GF-D8 (cell line): ENCODE data around the gene TMEM234.

Experiments used
- DNase-seq: peaks from one replicate; lab custom pipeline; 2025; lab: John Stamatoyannopoulos, UW

TMEM234 gene

DNA sequence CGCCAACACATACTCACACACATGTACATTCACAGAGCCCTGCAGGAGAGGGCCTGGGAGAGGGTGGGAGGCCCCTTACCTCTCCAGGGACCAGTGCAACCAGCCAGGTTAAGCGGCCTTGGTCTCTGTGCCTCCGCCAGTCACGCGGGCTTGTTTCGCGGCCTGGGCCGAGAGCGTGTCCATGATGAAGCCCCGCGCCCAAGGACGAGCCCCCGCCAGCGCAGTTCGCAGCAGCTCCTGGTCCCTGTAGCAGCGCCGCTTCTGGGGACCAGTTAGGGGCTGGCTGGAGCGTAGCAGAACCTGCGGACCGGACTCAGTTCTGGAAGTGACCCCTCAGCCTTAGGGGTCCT lies 17.6 kb upstream of the TMEM234 start:
- no peak for DNase-seq

DNA sequence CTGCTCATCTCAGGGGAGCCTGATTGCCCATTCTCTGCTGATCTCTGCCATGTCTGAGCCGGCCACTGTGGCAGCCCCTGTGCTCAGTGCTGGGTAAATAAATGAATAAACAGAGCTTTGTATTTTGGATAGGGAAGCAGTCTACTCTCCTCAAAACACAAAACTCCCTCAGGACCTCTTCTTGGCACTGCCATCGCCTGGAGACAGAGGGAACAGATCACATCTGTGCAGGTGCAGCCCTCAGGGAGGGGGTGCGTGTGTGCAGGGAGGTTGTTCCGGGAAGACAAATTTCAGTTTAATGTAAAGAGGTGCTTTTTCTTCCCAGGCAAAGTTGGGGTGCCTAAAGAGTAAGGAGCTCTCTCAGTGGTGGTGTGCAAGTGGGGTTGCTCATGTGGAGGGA lies 17.2 kb upstream of the TMEM234 start:
- no peak for DNase-seq

GRCh38 chr1:32234792-32235191 lies 12.6 kb upstream of the TMEM234 start:
- DNase-seq, result no peak

- no peak for DNase-seq
Observed at GRCh38 chr1:32232558-32233304, 10.6 kb upstream of the TMEM234 start.

DNA sequence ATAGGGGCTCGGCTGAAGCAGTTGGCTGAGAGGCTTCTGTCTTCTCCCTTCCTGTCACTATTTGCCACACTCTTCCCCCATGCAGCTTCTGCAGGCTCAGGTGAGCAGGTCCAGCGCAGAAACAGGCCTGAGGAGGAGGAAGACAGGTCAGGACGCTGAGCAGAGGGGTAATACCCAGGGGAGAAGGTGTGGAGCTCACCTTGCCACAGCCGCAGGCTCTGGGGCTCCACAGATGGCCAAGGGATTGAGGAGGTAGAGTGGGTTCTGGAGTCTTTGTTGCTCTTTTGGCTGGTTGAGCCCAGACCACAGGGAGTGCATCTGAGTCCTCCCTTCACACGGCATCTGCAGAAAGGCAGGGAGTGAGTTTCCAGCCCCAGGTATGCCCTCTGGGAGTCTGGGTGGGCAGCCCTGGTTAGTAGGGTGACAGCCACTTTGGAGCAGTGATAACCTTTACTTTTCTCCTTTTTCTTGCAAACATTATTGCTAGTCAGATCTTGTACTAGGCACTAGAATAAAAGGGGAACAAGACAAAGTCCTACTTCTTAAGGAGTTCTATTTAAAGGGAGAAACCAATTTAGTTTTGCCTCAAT lies 9.8 kb upstream of the TMEM234 start:
- no peak for DNase-seq

DNA sequence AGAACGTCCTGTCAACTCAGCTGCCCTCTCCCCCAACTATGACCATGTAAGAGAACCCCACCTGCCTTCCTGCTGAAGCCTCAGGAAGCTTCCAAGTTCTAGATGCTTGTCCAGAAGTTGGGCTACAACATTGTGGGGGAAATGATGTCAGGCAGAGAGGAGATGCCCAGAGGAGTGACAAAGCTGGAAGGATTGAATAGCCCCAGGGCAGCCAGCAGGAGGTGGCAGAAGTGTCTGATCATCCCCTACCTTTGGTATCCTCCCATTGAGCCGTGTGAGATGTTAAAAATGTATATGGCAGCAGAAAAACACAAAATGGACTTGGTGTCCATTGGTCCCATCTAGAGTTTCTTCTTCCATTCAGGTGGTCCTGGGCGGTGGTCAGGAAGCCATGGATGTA lies 6.6 kb upstream of the TMEM234 start:
- DNase-seq, result no peak

- no peak for DNase-seq
Observed at GRCh38 chr1:32224285-32224684, 2.1 kb upstream of the TMEM234 start.

GRCh38 chr1:32223683-32224082 lies 1.5 kb upstream of the TMEM234 start:
- DNase-seq, result no peak

- no peak for DNase-seq
Observed at GRCh38 chr1:32221581-32221979, 573 bp downstream of the TMEM234 start.

GRCh38 chr1:32220746-32221580 lies 1.2 kb downstream of the TMEM234 start:
- DNase-seq, result no peak

DNA sequence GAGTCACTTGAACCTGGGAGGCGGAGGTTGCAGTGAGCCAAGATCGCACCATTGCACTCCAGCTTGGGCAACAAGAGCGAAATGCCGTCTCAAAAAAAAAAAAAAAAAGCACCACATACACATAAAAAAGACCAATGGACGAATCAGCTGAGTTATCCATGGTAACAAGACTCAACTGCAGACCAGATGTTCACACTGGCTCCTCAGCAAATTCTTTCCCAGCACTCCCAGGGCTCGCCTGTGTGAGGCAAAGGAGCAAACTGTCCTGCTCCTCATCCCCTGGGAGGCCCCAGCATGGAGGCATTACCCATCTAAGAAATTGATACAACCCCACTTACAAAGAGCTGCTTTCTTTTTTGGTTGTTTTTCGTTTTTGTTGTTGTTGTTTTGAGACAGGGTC lies 3.1 kb downstream of the TMEM234 start:
- no peak for DNase-seq

DNA sequence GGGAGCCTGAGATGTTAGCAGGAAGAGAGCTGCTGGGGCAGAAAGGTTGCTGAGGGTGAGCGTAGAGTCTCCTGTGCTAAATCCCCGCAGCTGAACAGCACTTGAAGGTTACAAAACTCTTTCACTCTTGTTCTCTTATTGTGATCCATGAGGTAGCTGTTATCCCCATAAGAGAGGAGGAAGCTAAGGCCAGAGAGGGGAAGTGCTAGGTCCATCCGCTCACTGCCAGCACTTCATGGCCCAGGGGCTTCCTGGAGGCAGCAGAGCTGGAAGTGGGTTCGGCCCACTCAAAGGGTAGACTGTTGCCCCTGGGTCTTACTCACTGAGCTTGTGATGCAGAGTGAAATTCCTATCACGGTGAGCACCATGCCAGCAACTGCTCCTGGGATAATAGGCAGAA lies 5.6 kb downstream of the TMEM234 start:
- DNase-seq, result no peak

GRCh38 chr1:32215629-32216480 lies 6.3 kb downstream of the TMEM234 start:
- no peak for DNase-seq

DNA sequence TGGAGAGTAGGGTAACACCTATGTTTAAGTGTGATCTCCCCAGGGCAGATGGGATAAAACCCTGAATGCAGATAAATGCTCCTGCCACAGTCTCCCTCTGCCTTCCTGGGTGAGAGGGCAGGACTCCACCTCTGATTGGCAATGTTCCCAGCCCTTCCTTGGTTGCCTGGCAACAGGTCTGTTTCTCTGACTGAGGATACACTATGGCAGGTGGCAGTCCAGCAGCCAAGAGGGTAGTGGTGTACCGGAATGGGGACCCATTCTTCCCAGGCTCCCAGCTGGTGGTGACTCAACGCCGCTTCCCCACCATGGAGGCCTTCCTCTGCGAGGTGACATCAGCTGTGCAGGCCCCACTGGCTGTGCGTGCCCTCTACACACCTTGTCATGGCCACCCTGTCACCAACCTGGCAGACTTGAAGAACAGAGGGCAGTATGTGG lies 13.2 kb downstream of the TMEM234 start, which contains the start of gene DCDC2B:
Gene DCDC2B (plus strand): TSS at position 199 of the 438 bp plus-strand sequence. CDS start 5 bp downstream, at position 204.
- DNase-seq, result no peak

- no peak for DNase-seq
Observed at GRCh38 chr1:32208469-32208868, 13.7 kb downstream of the TMEM234 start.

DNA sequence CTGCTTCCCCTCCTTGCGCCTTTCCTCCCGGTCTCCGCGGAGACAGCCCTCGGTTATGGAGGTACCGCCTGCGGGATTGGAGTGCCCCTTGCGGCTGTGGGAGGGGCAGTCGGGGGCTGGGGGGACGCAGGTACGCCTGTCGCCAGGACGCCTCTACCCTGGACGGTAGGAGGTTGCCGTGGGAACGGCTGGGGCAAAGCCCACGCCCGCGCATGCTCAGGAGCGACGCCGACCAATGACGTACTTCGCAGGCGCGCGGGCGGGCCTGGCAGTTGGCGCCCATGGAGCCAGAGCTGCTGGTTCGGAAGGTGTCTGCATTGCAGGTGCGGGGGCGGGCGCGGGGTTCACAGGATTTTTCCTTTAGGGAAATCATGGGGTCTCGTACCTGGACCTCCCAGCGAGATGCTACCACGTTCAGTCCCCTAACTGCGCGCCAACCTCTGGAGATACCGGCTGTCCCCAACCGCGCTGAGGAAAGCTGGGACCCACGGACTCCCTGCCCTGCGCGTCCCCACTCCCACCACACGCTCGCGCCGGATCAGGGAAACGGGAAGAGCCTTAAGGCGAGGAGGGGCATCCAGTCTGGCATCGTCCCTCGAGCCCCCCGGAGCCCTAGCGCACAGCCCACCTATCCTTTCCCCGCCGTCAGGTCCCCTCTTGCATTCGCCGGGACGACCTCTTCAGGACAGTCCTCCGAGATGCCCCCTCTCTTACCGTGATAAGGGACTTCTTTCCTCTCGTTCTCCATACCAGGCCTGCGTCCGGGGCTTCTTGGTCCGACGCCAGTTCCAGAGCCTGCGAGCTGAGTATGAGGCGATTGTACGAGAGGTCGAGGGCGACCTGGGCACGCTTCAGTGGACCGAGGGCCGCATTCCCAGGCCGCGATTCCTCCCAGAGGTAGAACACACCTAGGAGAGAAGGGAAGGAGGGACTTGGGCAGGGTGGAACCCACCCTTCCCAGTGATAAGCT lies 16.5 kb downstream of the TMEM234 start, which contains the start of gene IQCC:
Gene IQCC (plus strand): TSS at position 271 of the 970 bp plus-strand sequence. CDS start 11 bp downstream, at position 282.
- DNase-seq, result peak; percentile 11

GRCh38 chr1:32204943-32205361 lies 17.2 kb downstream of the TMEM234 start:
- no peak for DNase-seq

DNA sequence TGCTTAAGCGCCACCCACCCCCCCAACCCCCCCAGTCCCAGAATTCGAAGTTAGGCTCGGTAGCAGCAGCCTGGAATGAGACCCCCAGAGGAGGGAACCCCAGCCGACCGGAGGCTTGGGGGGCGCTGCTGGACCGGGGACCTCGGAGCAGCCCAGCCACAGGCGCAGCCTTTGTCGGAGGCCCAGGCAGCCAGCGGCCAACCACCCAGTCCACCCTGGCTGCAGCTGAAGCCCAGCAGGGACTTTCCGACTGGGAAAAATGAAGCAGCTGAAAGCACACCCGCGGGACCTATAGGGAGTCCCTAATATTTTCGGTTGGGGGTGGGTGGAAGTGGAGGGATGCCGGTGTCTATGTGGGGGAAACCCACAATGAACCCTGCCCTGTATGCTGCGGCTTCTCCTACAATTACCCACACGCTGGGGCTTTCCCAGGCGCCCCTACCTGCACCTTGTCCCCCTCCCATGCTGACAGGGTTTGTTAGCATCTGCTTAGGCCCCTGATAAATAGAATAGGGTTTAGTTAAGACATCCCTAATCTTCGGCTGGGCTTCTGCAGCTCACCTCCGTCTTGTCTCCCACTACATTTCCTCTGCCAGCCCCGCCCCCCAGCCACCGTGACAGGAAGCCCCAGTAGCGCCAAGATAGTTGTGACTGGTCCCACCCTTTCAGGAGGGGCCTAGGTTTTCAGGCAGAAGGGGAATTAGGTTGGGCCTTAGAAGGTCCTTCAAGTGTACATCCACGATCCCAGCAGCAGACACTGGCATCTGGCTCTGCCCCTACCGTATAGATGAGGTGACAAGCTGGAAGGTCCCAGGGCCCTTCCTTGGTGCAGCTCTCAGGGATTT lies 20.9 kb downstream of the TMEM234 start:
- peak; percentile 14 for DNase-seq

- no peak for DNase-seq
Observed at GRCh38 chr1:32200226-32201010, 21.7 kb downstream of the TMEM234 start, which contains the start of gene CCDC28B. CCDC28B (plus strand) TSS chr1:32200595; CDS start chr1:32201936, 1,341 bp downstream.
